ENCODE measurements around the gene LRBA.

- TF ChIP-seq CTCF (conservative IDR thresholded peaks at IDR 0.05 in 1 of 2, IDR thresholded peaks at IDR 0.05 in 1 of 2; ENCODE audit: low read depth in 1 of 2, low read length in 2 of 2) = no peak
- no peak for TF ChIP-seq EZH2 (IDR thresholded peaks at IDR 0.05; ENCODE audit: low read length, missing control alignments)
These were observed 24.6 kb upstream of the LRBA start for GRCh38 chr4:151039733-151040132.

Measured in fibroblast of lung (primary cell).